Activated CD8-positive, alpha-beta T cell treated with anti-CD3 and anti-CD28 coated beads, Interleukin-2, amount 10 ng/mL, durations not matched to agents 7 days and 5 days (primary cell): ENCODE results near the gene EXOC4. TPM values are rescaled to one million over a fixed set of nuclear protein-coding genes. Genes with fewer than 3 reads are reported as not detected.

Experiments
- ATAC-seq: fragments of 150-1000 bp; cut with Tn5 transposase; one replicate; pipeline ENCODE4 v1.10.0; 2021; ENCODE audit warnings: moderate library complexity
- CTCF ChIA-PET: fragments of 350-600 bp; sonication (Branson Sonifier 250); formaldehyde crosslinking; loops from one replicate; lab custom pipeline; 2021; ENCODE audit warnings: antibody characterized with exemption; lab: Charles Lee
- POLR2A ChIA-PET: fragments of 350-600 bp; sonication (Branson Sonifier 250); formaldehyde crosslinking; loops from one replicate; lab custom pipeline; 2021; ENCODE audit warnings: antibody characterized with exemption; lab: Charles Lee
- DNase-seq: peaks from one replicate; pipeline ENCODE4 v3.0.0-alpha.2; 2020
- H3K27ac Mint-ChIP-seq: one replicate; pipeline ENCODE4 v1.8.0; 2021; ENCODE audit warnings: mild to moderate bottlenecking, mixed read lengths
- H3K27me3 Mint-ChIP-seq: one replicate; pipeline ENCODE4 v1.8.0; 2021; ENCODE audit warnings: low read depth, mixed read lengths
- H3K36me3 Mint-ChIP-seq: one replicate; pipeline ENCODE4 v1.8.0; 2021; ENCODE audit warnings: low read depth, mixed read lengths
- H3K4me1 Mint-ChIP-seq: one replicate; pipeline ENCODE4 v1.8.0; 2021; ENCODE audit warnings: low read depth, mixed read lengths
- H3K4me3 Mint-ChIP-seq: one replicate; pipeline ENCODE4 v1.8.0; 2021; ENCODE audit warnings: mild to moderate bottlenecking, mixed read lengths
- H3K9me3 Mint-ChIP-seq: one replicate; pipeline ENCODE4 v1.8.0; 2022; ENCODE audit warnings: mixed read lengths; ENCODE audit not compliant: insufficient read depth
- total RNA-seq, 2 experiments: library from RNA; stranded (reverse); gene quantifications; one replicate each; pipeline ENCODE4 v1.2.3, GENCODE V29; 2021

EXOC4 gene
- total RNA-seq, 2 experiments from 2014 or later = 68.2 to 75.1 TPM

- CTCF ChIA-PET = interaction anchor here (0.7 kb wide), 1 partner anchor 10 kb away, joined by 3 read pairs; no protein-coding TSS in a partner anchor
Observed at GRCh38 chr7:133353775-133354174, 100.9 kb downstream of the EXOC4 start.

GRCh38 chr7:133354546-133355324 is 101.9 kb downstream of the EXOC4 start:
- Mint-ChIP-seq H3K4me3 (no peak overlapping the region), H3K27me3 (no peaks in the 10 kb centered on the region), H3K36me3 (peaks cover 21% of the 10 kb centered on the region), H3K27ac (no peak overlapping the region), H3K4me1 (no peaks in the 10 kb centered on the region), H3K9me3 (peaks cover 19% of the 10 kb centered on the region)
- POLR2A ChIA-PET = no interaction called here
- no peak for DNase-seq
- ATAC-seq = no peak
- CTCF ChIA-PET = no interaction called here

More at GRCh38 chr7:133353775-133354174, 100.9 kb downstream of the EXOC4 start:
- Mint-ChIP-seq H3K27me3 (no peaks in the 10 kb centered on the region), H3K4me3 (no peak overlapping the region), H3K36me3 (peaks cover 23% of the 10 kb centered on the region), H3K4me1 (no peaks in the 10 kb centered on the region), H3K9me3 (peaks cover 23% of the 10 kb centered on the region), H3K27ac (no peak overlapping the region)
- DNase-seq (no peak), ATAC-seq (no peak)
- POLR2A ChIA-PET = no interaction called here

- ATAC-seq (no peak), DNase-seq (no peak)
- POLR2A ChIA-PET = no interaction called here
- Mint-ChIP-seq H3K36me3 (peaks cover 19% of the 10 kb centered on the region), H3K27ac (no peak overlapping the region), H3K4me3 (no peak overlapping the region), H3K4me1 (no peaks in the 10 kb centered on the region), H3K9me3 (peaks cover 14% of the 10 kb centered on the region), H3K27me3 (no peaks in the 10 kb centered on the region)
- CTCF ChIA-PET = no interaction called here
Observed at GRCh38 chr7:133355325-133355708, 102.4 kb downstream of the EXOC4 start.

- peaks cover 19% of the 10 kb centered on the region for H3K36me3 Mint-ChIP-seq
- H3K9me3 Mint-ChIP-seq = peaks cover 14% of the 10 kb centered on the region
- CTCF ChIA-PET = interaction anchor here (0.6 kb wide), 1 partner anchor 395 kb away, joined by 4 read pairs; no protein-coding TSS in a partner anchor
- POLR2A ChIA-PET = no interaction called here
- no peak overlapping the region for H3K4me3 Mint-ChIP-seq
- H3K27ac Mint-ChIP-seq = no peak overlapping the region
- no peaks in the 10 kb centered on the region for H3K4me1 Mint-ChIP-seq
- DNase-seq (no peak), ATAC-seq (no peak)
- H3K27me3 Mint-ChIP-seq = no peaks in the 10 kb centered on the region
Observed at GRCh38 chr7:133355822-133356221, 102.9 kb downstream of the EXOC4 start.

- ATAC-seq = no peak
- Mint-ChIP-seq H3K4me1 (no peaks in the 10 kb centered on the region), H3K27me3 (no peaks in the 10 kb centered on the region), H3K36me3 (peaks cover 18% of the 10 kb centered on the region), H3K27ac (no peak overlapping the region), H3K9me3 (no peaks in the 10 kb centered on the region), H3K4me3 (no peak overlapping the region)
- DNase-seq = no peak
- POLR2A ChIA-PET = no interaction called here
- CTCF ChIA-PET = no interaction called here
Observed at GRCh38 chr7:133358708-133359107, 105.8 kb downstream of the EXOC4 start.

- ATAC-seq (no peak), DNase-seq (no peak)
- Mint-ChIP-seq H3K36me3 (peaks cover 15% of the 10 kb centered on the region), H3K9me3 (no peaks in the 10 kb centered on the region), H3K27me3 (no peaks in the 10 kb centered on the region), H3K4me3 (no peak overlapping the region), H3K27ac (no peak overlapping the region), H3K4me1 (no peaks in the 10 kb centered on the region)
- ChIA-PET CTCF (no interaction called here), POLR2A (no interaction called here)
Observed at GRCh38 chr7:133359449-133359848, 106.6 kb downstream of the EXOC4 start.

GRCh38 chr7:133360201-133360600 is 107.3 kb downstream of the EXOC4 start:
- no peak for ATAC-seq
- no peaks in the 10 kb centered on the region for H3K9me3 Mint-ChIP-seq

GRCh38 chr7:133361806-133362205 is 108.9 kb downstream of the EXOC4 start:
- CTCF ChIA-PET = no interaction called here
- peaks cover 12% of the 10 kb centered on the region for H3K36me3 Mint-ChIP-seq
- no peak for ATAC-seq

More at GRCh38 chr7:133360201-133360600, 107.3 kb downstream of the EXOC4 start:
- Mint-ChIP-seq H3K4me1 (peaks cover 5% of the 10 kb centered on the region), H3K27me3 (no peaks in the 10 kb centered on the region), H3K27ac (no peak overlapping the region), H3K4me3 (no peak overlapping the region), H3K36me3 (peaks cover 15% of the 10 kb centered on the region)
- CTCF ChIA-PET = no interaction called here
- POLR2A ChIA-PET = no interaction called here
- no peak for DNase-seq

GRCh38 chr7:133364959-133365690 is 112.2 kb downstream of the EXOC4 start:
- Mint-ChIP-seq H3K27ac (no peak overlapping the region), H3K27me3 (no peaks in the 10 kb centered on the region), H3K36me3 (peaks cover 9% of the 10 kb centered on the region), H3K4me3 (no peak overlapping the region), H3K4me1 (peaks cover 8% of the 10 kb centered on the region), H3K9me3 (no peaks in the 10 kb centered on the region)
- no peak for ATAC-seq
- POLR2A ChIA-PET = no interaction called here
- no peak for DNase-seq
- CTCF ChIA-PET = no interaction called here

More at GRCh38 chr7:133361806-133362205, 108.9 kb downstream of the EXOC4 start:
- no peak for DNase-seq
- H3K27me3 Mint-ChIP-seq = no peaks in the 10 kb centered on the region
- no peak overlapping the region for H3K27ac Mint-ChIP-seq
- POLR2A ChIA-PET = no interaction called here
- no peak overlapping the region for H3K4me3 Mint-ChIP-seq
- H3K4me1 Mint-ChIP-seq = peaks cover 8% of the 10 kb centered on the region
- H3K9me3 Mint-ChIP-seq = no peaks in the 10 kb centered on the region

- Mint-ChIP-seq H3K36me3 (peaks cover 5% of the 10 kb centered on the region), H3K4me1 (peaks cover 8% of the 10 kb centered on the region), H3K9me3 (no peaks in the 10 kb centered on the region), H3K27ac (no peak overlapping the region), H3K4me3 (no peak overlapping the region), H3K27me3 (no peaks in the 10 kb centered on the region)
- ATAC-seq (no peak), DNase-seq (no peak)
- ChIA-PET CTCF (no interaction called here), POLR2A (no interaction called here)
Observed at GRCh38 chr7:133365917-133366316, 113.0 kb downstream of the EXOC4 start.

- ChIA-PET CTCF (no interaction called here), POLR2A (no interaction called here)
- Mint-ChIP-seq H3K4me3 (no peak overlapping the region), H3K27me3 (no peaks in the 10 kb centered on the region), H3K4me1 (peaks cover 8% of the 10 kb centered on the region), H3K36me3 (no peaks in the 10 kb centered on the region), H3K27ac (no peak overlapping the region), H3K9me3 (no peaks in the 10 kb centered on the region)
- DNase-seq (no peak), ATAC-seq (no peak)
Observed at GRCh38 chr7:133367561-133367960, 114.7 kb downstream of the EXOC4 start.

- no peak overlapping the region for H3K27ac Mint-ChIP-seq
- POLR2A ChIA-PET = no interaction called here
- no peaks in the 10 kb centered on the region for H3K9me3 Mint-ChIP-seq
- no peaks in the 10 kb centered on the region for H3K27me3 Mint-ChIP-seq
- peaks cover 8% of the 10 kb centered on the region for H3K4me1 Mint-ChIP-seq
- no peak overlapping the region for H3K4me3 Mint-ChIP-seq
- CTCF ChIA-PET = no interaction called here
- DNase-seq = no peak
- no peaks in the 10 kb centered on the region for H3K36me3 Mint-ChIP-seq
- ATAC-seq = no peak
Observed at GRCh38 chr7:133369130-133369529, 116.3 kb downstream of the EXOC4 start.
